ENCODE measurements around the gene CSGALNACT2.

DNA sequence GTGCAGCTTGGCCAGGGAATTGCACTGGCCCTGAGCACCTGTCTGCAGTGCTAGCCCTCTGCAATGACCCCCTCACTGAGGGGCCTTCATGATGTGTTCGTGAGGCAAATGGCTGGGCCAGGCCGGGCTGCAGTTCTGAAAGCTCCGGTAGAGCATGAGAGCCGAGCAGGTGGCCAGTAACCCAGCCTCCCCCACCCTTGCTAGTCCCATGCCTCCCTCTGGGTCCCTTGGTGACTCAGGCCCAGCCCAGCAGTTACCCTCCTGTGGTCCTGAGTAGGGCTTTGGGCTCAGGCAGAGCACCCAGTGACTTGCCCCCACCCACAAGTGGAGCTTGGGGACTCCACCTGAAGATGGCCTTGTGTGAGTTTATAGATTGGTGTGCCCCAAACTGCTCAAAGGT lies 16.1 kb upstream of the CSGALNACT2 start:
- TF ChIP-seq, protein P1, sequence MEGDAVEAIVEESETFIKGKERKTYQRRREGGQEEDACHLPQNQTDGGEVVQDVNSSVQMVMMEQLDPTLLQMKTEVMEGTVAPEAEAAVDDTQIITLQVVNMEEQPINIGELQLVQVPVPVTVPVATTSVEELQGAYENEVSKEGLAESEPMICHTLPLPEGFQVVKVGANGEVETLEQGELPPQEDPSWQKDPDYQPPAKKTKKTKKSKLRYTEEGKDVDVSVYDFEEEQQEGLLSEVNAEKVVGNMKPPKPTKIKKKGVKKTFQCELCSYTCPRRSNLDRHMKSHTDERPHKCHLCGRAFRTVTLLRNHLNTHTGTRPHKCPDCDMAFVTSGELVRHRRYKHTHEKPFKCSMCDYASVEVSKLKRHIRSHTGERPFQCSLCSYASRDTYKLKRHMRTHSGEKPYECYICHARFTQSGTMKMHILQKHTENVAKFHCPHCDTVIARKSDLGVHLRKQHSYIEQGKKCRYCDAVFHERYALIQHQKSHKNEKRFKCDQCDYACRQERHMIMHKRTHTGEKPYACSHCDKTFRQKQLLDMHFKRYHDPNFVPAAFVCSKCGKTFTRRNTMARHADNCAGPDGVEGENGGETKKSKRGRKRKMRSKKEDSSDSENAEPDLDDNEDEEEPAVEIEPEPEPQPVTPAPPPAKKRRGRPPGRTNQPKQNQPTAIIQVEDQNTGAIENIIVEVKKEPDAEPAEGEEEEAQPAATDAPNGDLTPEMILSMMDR (IDR thresholded peaks at IDR 0.05) = no peak
- no peak for TF ChIP-seq EP300 (IDR thresholded peaks at IDR 0.05)
- no peak for TF ChIP-seq POLR2AphosphoS5 (IDR thresholded peaks at IDR 0.05)
- TF ChIP-seq POLR2A (IDR thresholded peaks at IDR 0.05) = no peak
